GM04503 (cell line): Measurements from ENCODE around the gene PTH1R.

ENCODE experiments used
- DNase-seq: peaks from one replicate; pipeline ENCODE4 v3.0.0-alpha.2; 2012; ENCODE audit warnings: low read depth

The PTH1R gene

GRCh38 chr3:46849686-46850467 lies 27.6 kb upstream of the PTH1R start:
- no peak for DNase-seq

- no peak for DNase-seq
Measured at GRCh38 chr3:46850468-46850779, 27.1 kb upstream of the PTH1R start.

GRCh38 chr3:46851364-46852333 lies 25.9 kb upstream of the PTH1R start:
- no peak for DNase-seq

- DNase-seq: no peak
Measured at GRCh38 chr3:46852334-46852720, 25.2 kb upstream of the PTH1R start.

- DNase-seq: no peak
Measured at GRCh38 chr3:46852839-46853355, 24.6 kb upstream of the PTH1R start.

GRCh38 chr3:46853441-46854415 lies 23.8 kb upstream of the PTH1R start:
- DNase-seq: no peak

- DNase-seq: no peak
Measured at GRCh38 chr3:46854555-46854991, 22.9 kb upstream of the PTH1R start.

GRCh38 chr3:46856576-46857471 lies 20.7 kb upstream of the PTH1R start:
- DNase-seq: no peak

- no peak for DNase-seq
Measured at GRCh38 chr3:46857485-46858341, 19.8 kb upstream of the PTH1R start.

- DNase-seq: no peak
Measured at GRCh38 chr3:46858456-46858855, 19.1 kb upstream of the PTH1R start.

- no peak for DNase-seq
Measured at GRCh38 chr3:46859001-46859710, 18.4 kb upstream of the PTH1R start.

GRCh38 chr3:46860017-46860809 lies 17.3 kb upstream of the PTH1R start:
- DNase-seq: no peak

- DNase-seq: no peak
Measured at GRCh38 chr3:46860810-46861604, 16.5 kb upstream of the PTH1R start.

- DNase-seq: no peak
Measured at GRCh38 chr3:46861605-46862368, 15.7 kb upstream of the PTH1R start.

- DNase-seq: no peak
Measured at GRCh38 chr3:46862369-46863025, 15.0 kb upstream of the PTH1R start.

- DNase-seq: no peak
Measured at GRCh38 chr3:46863261-46863782, 14.2 kb upstream of the PTH1R start, which contains the start of gene MYL3. Gene MYL3, minus strand, starts transcription at chr3:46863444. Its CDS starts 54 bp downstream, at chr3:46863390.
